Measurements from ENCODE around the gene CNDP1.

- TF ChIP-seq GATA3 (IDR thresholded peaks at IDR 0.05; ENCODE audit: low read depth, low read length), result no peak
- TF ChIP-seq GATA2 (IDR thresholded peaks at IDR 0.05; ENCODE audit: low read depth, low read length), result no peak
These were observed 634 bp upstream of the CNDP1 start for GRCh38 chr18:74533666-74534065.

All from SH-SY5Y (cell line).